Endothelial cell of umbilical vein (primary cell): ENCODE data around the gene DCLK1.

Experiments used
- CTCF ChIP-seq, 2 donors: IDR thresholded peaks; 1 replicate in 1 of 2; 2 replicates in 1 of 2; pipeline ENCODE4 v1.5.1; 2011; ENCODE audit warnings: low read length in 2 of 2, mild to moderate bottlenecking in 2 of 2, moderate library complexity in 2 of 2, control low read depth in 1 of 2, inconsistent platforms in 1 of 2, low read depth in 1 of 2; ENCODE audit not compliant: insufficient read depth in 1 of 2; ENCODE audit errors: extremely low read depth in 1 of 2
- EZH2 ChIP-seq: IDR thresholded peaks from 2 replicates; pipeline ENCODE4 v1.6.1; 2012; ENCODE audit warnings: borderline replicate concordance, low read depth, mild to moderate bottlenecking, moderate library complexity, low read length, inconsistent platforms; ENCODE audit not compliant: severe bottlenecking
- JUN ChIP-seq: IDR thresholded peaks from 2 replicates; pipeline ENCODE4 v1.6.1; 2011; ENCODE audit warnings: borderline replicate concordance, low read depth; ENCODE audit not compliant: insufficient read length, insufficient read depth
- MAX ChIP-seq: IDR thresholded peaks from 2 replicates; pipeline ENCODE4 v1.6.1; 2011; ENCODE audit not compliant: insufficient read depth, insufficient read length
- MYC ChIP-seq: IDR thresholded peaks from one replicate; pipeline ENCODE4 v1.6.1; 2011; ENCODE audit warnings: mild to moderate bottlenecking, low read depth, low read length
- POLR2A ChIP-seq: IDR thresholded peaks from 2 replicates; pipeline ENCODE4 v1.6.1; 2012; ENCODE audit warnings: low read depth, mild to moderate bottlenecking, control low read depth, low read length

GRCh38 chr13:36076211-36076610 lies 55.0 kb downstream of the DCLK1 start:
- TF ChIP-seq POLR2A: no peak
- TF ChIP-seq CTCF (IDR thresholded peaks at IDR 0.05; ENCODE audit: extremely low read depth in 1 of 2, insufficient read depth in 1 of 2, low read depth in 1 of 2, low read length in 2 of 2): no peak
- TF ChIP-seq JUN: no peak
- TF ChIP-seq MYC: no peak
- no peak for TF ChIP-seq MAX
- TF ChIP-seq EZH2: no peak
